GM23338 (cell line): Measurements from ENCODE around the gene COL9A3. TPM values are rescaled to one million over a fixed set of nuclear protein-coding genes. Genes with fewer than 3 reads are reported as not detected.

Experiments used
- ATAC-seq: fragments of 200-7000 bp; cut with Tn5 transposase; 3 replicates; pipeline ENCODE4 v1.9.1; 2020
- DNase-seq: peaks from one replicate; pipeline ENCODE4 v3.0.0-alpha.2; 2015; ENCODE audit warnings: low spot score
- H2AFZ ChIP-seq: fragments of 200-600 bp; sonication (generic); 2 replicates; pipeline ENCODE4 v1.8.0; 2016; ENCODE audit warnings: antibody characterized with exemption, mild to moderate bottlenecking, moderate library complexity
- H3F3A ChIP-seq: fragments of 200-600 bp; sonication (generic); replicated peaks from 2 replicates; pipeline ENCODE4 v1.8.0; 2017; ENCODE audit warnings: antibody characterized with exemption, mixed run types, low read depth
- H3K27ac ChIP-seq: fragments of 200-600 bp; sonication (generic); 2 replicates; pipeline ENCODE4 v1.6.1; 2016; ENCODE audit warnings: low read depth
- H3K27me3 ChIP-seq: fragments of 200-600 bp; sonication (generic); 2 replicates; pipeline ENCODE4 v1.8.0; 2016; ENCODE audit warnings: mild to moderate bottlenecking, mixed run types, moderate library complexity; ENCODE audit not compliant: insufficient read depth
- H3K36me3 ChIP-seq: fragments of 200-600 bp; sonication (generic); 2 replicates; pipeline ENCODE4 v1.8.0; 2016; ENCODE audit warnings: mild to moderate bottlenecking; ENCODE audit not compliant: insufficient read depth
- H3K4me1 ChIP-seq: fragments of 200-600 bp; sonication (generic); 2 replicates; pipeline ENCODE4 v1.8.0; 2016; ENCODE audit warnings: mild to moderate bottlenecking, moderate library complexity; ENCODE audit not compliant: insufficient read depth
- H3K4me2 ChIP-seq: fragments of 200-600 bp; sonication (generic); 2 replicates; pipeline ENCODE4 v1.7.1; 2017; ENCODE audit warnings: mixed run types
- H3K4me3 ChIP-seq: fragments of 200-600 bp; sonication (generic); 2 replicates; pipeline ENCODE4 v1.6.1; 2016; ENCODE audit warnings: mixed run types
- H3K79me2 ChIP-seq: fragments of 200-600 bp; sonication (generic); replicated peaks from 2 replicates; pipeline ENCODE4 v1.8.0; 2017; ENCODE audit warnings: mild to moderate bottlenecking; ENCODE audit not compliant: insufficient read depth
- H3K9me2 ChIP-seq: fragments of 200-600 bp; sonication (generic); 2 replicates; pipeline ENCODE4 v1.8.0; 2017; ENCODE audit not compliant: insufficient read depth
- H4K20me1 ChIP-seq: fragments of 200-600 bp; sonication (generic); replicated peaks from 2 replicates; pipeline ENCODE4 v1.8.0; 2017; ENCODE audit warnings: mild to moderate bottlenecking; ENCODE audit not compliant: insufficient read depth
- H3K27ac Mint-ChIP-seq: 2 replicates; pipeline ENCODE4 v1.8.0; 2020; ENCODE audit warnings: inconsistent platforms, mild to moderate bottlenecking, moderate library complexity, mixed read lengths
- H3K27me3 Mint-ChIP-seq: 3 replicates; pipeline ENCODE4 v1.8.0; 2022; ENCODE audit warnings: low read depth, mild to moderate bottlenecking, moderate library complexity, mixed read lengths, inconsistent platforms; ENCODE audit not compliant: insufficient read depth, poor library complexity
- H3K36me3 Mint-ChIP-seq: 3 replicates; pipeline ENCODE4 v1.8.0; 2021; ENCODE audit warnings: low read depth, mild to moderate bottlenecking, inconsistent platforms, moderate library complexity, mixed read lengths
- H3K4me1 Mint-ChIP-seq: 3 replicates; pipeline ENCODE4 v1.8.0; 2020; ENCODE audit warnings: mild to moderate bottlenecking, inconsistent platforms, mixed read lengths
- H3K4me3 Mint-ChIP-seq: 3 replicates; pipeline ENCODE4 v1.8.0; 2021; ENCODE audit warnings: moderate library complexity, mild to moderate bottlenecking, inconsistent platforms, mixed read lengths
- H3K9me3 Mint-ChIP-seq: 3 replicates; pipeline ENCODE4 v1.8.0; 2020; ENCODE audit warnings: moderate library complexity, mild to moderate bottlenecking, inconsistent platforms, mixed read lengths
- CTCF ChIP-seq, 2 experiments: fragments of 200-600 bp in 1 of 2; sonication (generic) in 1 of 2; conservative IDR thresholded peaks; 2 replicates each; pipeline versions ENCODE4 v1.5.1 to v1.6.1; 2016 to 2017; ENCODE audit warnings: antibody characterized with exemption in 2 of 2, low read depth in 2 of 2, mild to moderate bottlenecking in 2 of 2, moderate library complexity in 1 of 2
- ETS1 ChIP-seq: IDR thresholded peaks from 2 replicates; pipeline ENCODE4 v1.6.1; 2016; ENCODE audit warnings: antibody characterized with exemption
- EZH2 ChIP-seq: fragments of 200-600 bp; sonication (generic); IDR thresholded peaks from one replicate; pipeline ENCODE4 v1.8.0; 2017; ENCODE audit warnings: antibody characterized with exemption, mild to moderate bottlenecking, low read depth; ENCODE audit not compliant: unreplicated experiment
- EZH2phosphoT487 ChIP-seq: fragments of 200-600 bp; sonication (generic); IDR thresholded peaks from one replicate; pipeline ENCODE4 v1.8.1; 2018; ENCODE audit warnings: antibody characterized with exemption; ENCODE audit not compliant: unreplicated experiment
- JUNB ChIP-seq: IDR thresholded peaks from one replicate; pipeline ENCODE4 v1.6.1; 2016; ENCODE audit warnings: antibody characterized with exemption; ENCODE audit not compliant: unreplicated experiment
- NANOG ChIP-seq: IDR thresholded peaks from 2 replicates; pipeline ENCODE4 v1.6.1; 2016; ENCODE audit warnings: antibody characterized with exemption, borderline replicate concordance
- REST ChIP-seq: IDR thresholded peaks from one replicate; pipeline ENCODE4 v1.6.1; 2018; ENCODE audit warnings: antibody characterized with exemption; ENCODE audit not compliant: unreplicated experiment
- STAT1 ChIP-seq: IDR thresholded peaks from one replicate; pipeline ENCODE4 v1.6.1; 2016; ENCODE audit warnings: antibody characterized with exemption; ENCODE audit not compliant: unreplicated experiment
- ZNF114 ChIP-seq: fragments of 250-450 bp; sonication (Bioruptor Pico); IDR thresholded peaks from 2 replicates; pipeline ENCODE4 v1.5.0; 2020; ENCODE audit warnings: mild to moderate bottlenecking, moderate library complexity
- ZNF331 ChIP-seq: fragments of 250-450 bp; sonication (Bioruptor Pico); IDR thresholded peaks from 2 replicates; pipeline ENCODE4 v1.5.0; 2020; ENCODE audit warnings: low read depth, mild to moderate bottlenecking, moderate library complexity
- ZNF462 ChIP-seq: fragments of 250-450 bp; sonication (Bioruptor Pico); IDR thresholded peaks from 2 replicates; pipeline ENCODE4 v1.5.0; 2020; ENCODE audit warnings: mild to moderate bottlenecking, moderate library complexity
- polyA plus RNA-seq: library from polyadenylated mRNA; unstranded; fragments of >200 nt; fragmentation: Nextera tagmentation; extraction: Ambion mirVana; gene quantifications from 2 replicates; pipeline ENCODE4 v1.2.1, GENCODE V29; 2016
- total RNA-seq: library from RNA; depleted of rRNA; stranded (reverse); fragments of >200 nt; shearing (Covaris generic); gene quantifications from 2 replicates; pipeline ENCODE4 v1.2.3, GENCODE V29; 2014

Gene COL9A3
- total and polyA plus RNA-seq, 2 experiments from 2014 or later: 74.9 to 113 TPM

- peaks cover 7% of the 10 kb centered on the region; the same call in 1 of the 2 replicates for H3K36me3 ChIP-seq
- peaks cover 30% of the 10 kb centered on the region for H3K36me3 Mint-ChIP-seq
- H3K4me2 ChIP-seq: no peak overlapping the region
- no peaks in the 10 kb centered on the region for H3K9me2 ChIP-seq
- peaks cover 12% of the 10 kb centered on the region; the same call in 1 of the 2 replicates for H3K4me1 ChIP-seq
- peaks cover 3% of the 10 kb centered on the region for H4K20me1 ChIP-seq
- peaks cover 3% of the 10 kb centered on the region; the same call in 1 of the 3 replicates for H3K4me1 Mint-ChIP-seq
- H3K27ac Mint-ChIP-seq: no peak overlapping the region
- H3K9me3 Mint-ChIP-seq: no peaks in the 10 kb centered on the region
- peaks cover 12% of the 10 kb centered on the region; the same call in 1 of the 2 replicates for H3F3A ChIP-seq
- H3K27me3 Mint-ChIP-seq: peaks cover 36% of the 10 kb centered on the region
- H3K4me3 Mint-ChIP-seq: no peak overlapping the region
- peaks cover 13% of the 10 kb centered on the region for H3K27me3 ChIP-seq
- ATAC-seq: no peak
- TF ChIP-seq ETS1 (no peak), JUNB (no peak), EZH2 (no peak), CTCF (conservative IDR thresholded peaks at IDR 0.05; ENCODE audit: low read depth in 2 of 2) (no peak), ZNF331 (CRISPR knock-in tag) (no peak), ZNF462 (CRISPR knock-in tag) (no peak), STAT1 (no peak), EZH2phosphoT487 (no peak), REST (no peak), ZNF114 (CRISPR knock-in tag) (no peak), NANOG (no peak)
- H3K27ac ChIP-seq: no peak overlapping the region
- no peak overlapping the region for H3K4me3 ChIP-seq
- DNase-seq: no peak
- H3K79me2 ChIP-seq: no peaks in the 10 kb centered on the region
- H2AFZ ChIP-seq: no peak overlapping the region
Observed at GRCh38 chr20:62800314-62801259, 16.3 kb upstream of the COL9A3 start.
